ENCODE measurements around the gene HERPUD1.

GRCh38 chr16:56888806-56889205 is 43.1 kb upstream of the HERPUD1 start:
- TF ChIP-seq CTCF (tag by site-specific recombination; IDR thresholded peaks at IDR 0.05) (no peak), SP2 (tag by site-specific recombination; IDR thresholded peaks at IDR 0.05) (no peak), ZNF654 (tag by site-specific recombination; IDR thresholded peaks at IDR 0.05; ENCODE audit: low read depth) (no peak), YY1 (tag by site-specific recombination; IDR thresholded peaks at IDR 0.05) (no peak), ZNF692 (tag by site-specific recombination; IDR thresholded peaks at IDR 0.05) (no peak), ZFP3 (tag by site-specific recombination; IDR thresholded peaks at IDR 0.05; ENCODE audit: low read depth) (no peak)

Measured in HEK293 (cell line).